Raji (cell line): ENCODE data around the gene RASGEF1C.

Experiments used
- POLR2A ChIP-seq: IDR thresholded peaks from 2 replicates; pipeline ENCODE4 v1.6.1; 2011; ENCODE audit warnings: low read depth, low read length, control low read depth; ENCODE audit not compliant: insufficient read depth

Gene RASGEF1C

GRCh38 chr5:180084638-180085561 is 124.1 kb downstream of the RASGEF1C start:
- no peak for TF ChIP-seq POLR2A

- no peak for TF ChIP-seq POLR2A
These were observed 125.4 kb downstream of the RASGEF1C start for GRCh38 chr5:180083529-180084060.

GRCh38 chr5:180082633-180083420 is 126.2 kb downstream of the RASGEF1C start:
- TF ChIP-seq POLR2A: no peak

GRCh38 chr5:180081481-180081880 is 127.5 kb downstream of the RASGEF1C start:
- TF ChIP-seq POLR2A: no peak

- TF ChIP-seq POLR2A: no peak
These were observed 128.3 kb downstream of the RASGEF1C start for GRCh38 chr5:180080486-180081280.

GRCh38 chr5:180079702-180080466 is 129.1 kb downstream of the RASGEF1C start:
- TF ChIP-seq POLR2A: no peak

GRCh38 chr5:180078348-180078747 is 130.7 kb downstream of the RASGEF1C start:
- no peak for TF ChIP-seq POLR2A

- no peak for TF ChIP-seq POLR2A
These were observed 131.3 kb downstream of the RASGEF1C start for GRCh38 chr5:180077594-180078284.

- TF ChIP-seq POLR2A: no peak
These were observed 133.3 kb downstream of the RASGEF1C start for GRCh38 chr5:180075703-180076102.

- TF ChIP-seq POLR2A: no peak
These were observed 134.5 kb downstream of the RASGEF1C start for GRCh38 chr5:180074462-180074861.

- TF ChIP-seq POLR2A: no peak
These were observed 136.5 kb downstream of the RASGEF1C start for GRCh38 chr5:180072556-180072955.

- TF ChIP-seq POLR2A: no peak
These were observed 136.8 kb downstream of the RASGEF1C start for GRCh38 chr5:180072256-180072548.

GRCh38 chr5:180071531-180072255 is 137.3 kb downstream of the RASGEF1C start, which contains the start of gene RNF130:
TSS of gene RNF130 (minus strand) at chr5:180071759. CDS start at chr5:180071702, 57 bp downstream.
- no peak for TF ChIP-seq POLR2A
